HFFc6 (cell line): ENCODE results near the gene APOBEC3C. TPM values are rescaled to one million over a fixed set of nuclear protein-coding genes. Genes with fewer than 3 reads are reported as not detected.
"Not testable (repeated sequence)": the region's sequence is repeated elsewhere in the genome, so short reads cannot be mapped to it uniquely, and the experiment has no call there.

ENCODE experiments used
- DNase-seq: peaks from one replicate; pipeline ENCODE4 v3.0.0-alpha.2; 2018
- H3K27ac Mint-ChIP-seq: 2 replicates; pipeline ENCODE4 v1.8.0; 2020; ENCODE audit warnings: mild to moderate bottlenecking, mixed read lengths
- H3K27me3 Mint-ChIP-seq: 2 replicates; pipeline ENCODE4 v1.8.0; 2021; ENCODE audit warnings: mild to moderate bottlenecking, moderate library complexity, mixed read lengths; ENCODE audit not compliant: insufficient read depth
- H3K36me3 Mint-ChIP-seq: 2 replicates; pipeline ENCODE4 v1.8.0; 2021; ENCODE audit warnings: low read depth, mixed read lengths
- H3K4me1 Mint-ChIP-seq: 2 replicates; pipeline ENCODE4 v1.8.0; 2020; ENCODE audit warnings: low read depth, mixed read lengths
- H3K4me3 Mint-ChIP-seq: 2 replicates; pipeline ENCODE4 v1.8.0; 2020; ENCODE audit warnings: mild to moderate bottlenecking, moderate library complexity, mixed read lengths
- H3K9me3 Mint-ChIP-seq: 2 replicates; pipeline ENCODE4 v1.8.0; 2020; ENCODE audit warnings: mild to moderate bottlenecking, mixed read lengths
- CTCF ChIP-seq: fragments of 200-600 bp; sonication (generic); IDR thresholded peaks from 2 replicates; pipeline ENCODE4 v1.5.0; 2021; ENCODE audit warnings: antibody characterized with exemption, mild to moderate bottlenecking
- total RNA-seq, 6 experiments: library from RNA; stranded (reverse); fragmentation: NEBNext Ultra II Directional; extraction: Animal tissue kit (Norgen Biotek cat#: 25700); gene quantifications; 2 replicates in 1 of 6; 3 replicates in 5 of 6; pipeline ENCODE4 v1.2.3, GENCODE V29; 2021

The APOBEC3C gene
- total RNA-seq, 6 experiments from 2014 or later: 43.9 to 93.9 (median 83.5) TPM

GRCh38 chr22:38981005-38981991 lies 32.8 kb upstream of the APOBEC3C start:
- DNase-seq: peak; percentile 15
- Mint-ChIP-seq H3K4me1 (peaks cover 36% of the 10 kb centered on the region), H3K9me3 (peaks cover 6% of the 10 kb centered on the region), H3K27me3 (peaks cover 3% of the 10 kb centered on the region; the same call in 1 of the 2 replicates), H3K4me3 (peak overlapping the region; percentile 90), H3K27ac (peak overlapping the region; percentile 89), H3K36me3 (peaks cover 18% of the 10 kb centered on the region)
- peak; percentile 69 for TF ChIP-seq CTCF

GRCh38 chr22:38981992-38982927 lies 31.8 kb upstream of the APOBEC3C start, which contains the start of gene APOBEC3B:
TSS of gene APOBEC3B (plus strand) at chr22:38982347. CDS start at chr22:38982454, 107 bp downstream.
- Mint-ChIP-seq H3K9me3 (peaks cover 6% of the 10 kb centered on the region), H3K27ac (peak within 1 kb of the TSS; percentile 89), H3K4me1 (peaks cover 36% of the 10 kb centered on the region), H3K27me3 (peaks cover 3% of the 10 kb centered on the region; the same call in 1 of the 2 replicates), H3K4me3 (peak within 1 kb of the TSS; percentile 90), H3K36me3 (peaks cover 18% of the 10 kb centered on the region)
- peak; percentile 92 for DNase-seq
- TF ChIP-seq CTCF: no peak

- peaks cover 6% of the 10 kb centered on the region for H3K9me3 Mint-ChIP-seq
- peaks cover 36% of the 10 kb centered on the region for H3K4me1 Mint-ChIP-seq
- DNase-seq: no peak
- no peak overlapping the region for H3K4me3 Mint-ChIP-seq
- H3K27me3 Mint-ChIP-seq: no peaks in the 10 kb centered on the region; the same call in 1 of the 2 replicates
- H3K27ac Mint-ChIP-seq: no peak overlapping the region
- H3K36me3 Mint-ChIP-seq: peaks cover 18% of the 10 kb centered on the region
- no peak for TF ChIP-seq CTCF
These were observed 29.8 kb upstream of the APOBEC3C start for GRCh38 chr22:38984224-38984623.

- not testable (repeated sequence) for H3K27me3 Mint-ChIP-seq, H3K27ac Mint-ChIP-seq, H3K4me3 Mint-ChIP-seq, H3K9me3 Mint-ChIP-seq
- DNase-seq: peak; percentile 8
- Mint-ChIP-seq H3K4me1 (peaks cover 36% of the 10 kb centered on the region), H3K36me3 (peaks cover 18% of the 10 kb centered on the region)
These were observed 29.0 kb upstream of the APOBEC3C start for GRCh38 chr22:38984784-38985757.

GRCh38 chr22:38986629-38987028 lies 27.4 kb upstream of the APOBEC3C start:
- H3K4me1 Mint-ChIP-seq: peaks cover 30% of the 10 kb centered on the region
- H3K9me3 Mint-ChIP-seq: peaks cover 6% of the 10 kb centered on the region
- H3K27me3 Mint-ChIP-seq: no peaks in the 10 kb centered on the region; the same call in 1 of the 2 replicates

More at GRCh38 chr22:38986629-38987028, 27.4 kb upstream of the APOBEC3C start:
- no peak for TF ChIP-seq CTCF
- Mint-ChIP-seq H3K4me3 (no peak overlapping the region), H3K27ac (no peak overlapping the region), H3K36me3 (peaks cover 18% of the 10 kb centered on the region)
- DNase-seq: no peak
